Kasumi-1 (cell line): ENCODE data around the gene NDUFB1.

Experiments used
- DNase-seq, 2 experiments: peaks; one replicate each; lab custom pipeline; 2025; lab: John Stamatoyannopoulos, UW

Gene NDUFB1

DNA sequence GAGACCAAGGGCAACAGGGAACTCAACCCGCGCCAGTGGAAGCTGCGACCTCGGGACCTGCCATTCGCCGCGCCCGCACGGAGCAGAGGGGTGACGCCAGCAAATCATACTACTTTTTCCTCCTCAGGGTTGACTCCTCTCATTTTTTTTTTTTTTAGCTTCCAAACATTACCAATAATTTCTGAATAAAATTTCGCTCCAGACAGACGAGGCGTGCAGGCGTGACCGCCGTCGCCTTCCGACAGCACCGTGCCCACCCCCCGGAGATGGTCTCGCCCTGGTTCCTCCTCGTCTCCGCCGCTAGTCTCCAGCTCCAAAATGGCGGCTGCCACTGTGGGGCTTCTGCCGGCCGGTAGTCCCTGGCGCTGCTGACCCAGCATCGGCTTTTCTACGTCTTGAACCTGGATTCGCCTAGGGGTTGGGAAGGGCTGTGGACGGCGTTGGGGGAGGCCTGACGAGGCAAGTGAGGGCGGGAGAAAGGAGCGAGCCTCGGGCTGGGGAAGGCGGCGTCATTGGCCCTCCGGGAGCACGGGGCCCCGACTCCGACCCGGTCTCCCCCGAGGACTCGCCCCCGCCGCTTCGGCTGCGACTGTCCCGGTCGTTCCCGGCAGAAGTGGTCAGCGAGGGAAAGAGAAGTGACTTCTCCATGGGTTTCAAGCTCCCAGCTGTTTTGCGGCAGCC is at the start of gene NDUFB1, which contains the start of gene CPSF2:
NDUFB1 (minus strand) TSS at position 37 of the 681 bp plus-strand sequence. CDS start 4,069 bp downstream, outside the sequence.
CPSF2 (plus strand) TSS at position 300 of the 681 bp plus-strand sequence. CDS start 9,016 bp downstream, outside the sequence.
- peak; percentile 83 to 86 for DNase-seq

DNA sequence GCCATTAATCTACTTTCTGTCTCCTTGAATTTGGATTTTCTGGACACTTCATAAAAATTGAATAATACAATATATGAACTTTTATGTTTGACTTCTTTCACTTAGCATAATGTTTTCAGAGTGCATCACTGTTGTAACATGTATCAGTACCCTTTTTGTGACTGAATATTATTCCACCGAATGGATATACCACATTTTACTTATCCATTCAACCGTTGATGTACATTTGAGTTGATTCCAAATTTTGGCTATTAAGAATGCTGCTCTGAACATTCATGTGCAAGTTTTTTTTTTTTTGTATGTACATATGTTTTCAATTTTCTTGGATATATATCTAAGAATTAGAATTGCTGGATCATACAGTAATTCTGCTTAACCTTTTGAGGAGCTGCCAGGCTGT is 43.5 kb upstream of the NDUFB1 start:
- DNase-seq, result no peak

DNA sequence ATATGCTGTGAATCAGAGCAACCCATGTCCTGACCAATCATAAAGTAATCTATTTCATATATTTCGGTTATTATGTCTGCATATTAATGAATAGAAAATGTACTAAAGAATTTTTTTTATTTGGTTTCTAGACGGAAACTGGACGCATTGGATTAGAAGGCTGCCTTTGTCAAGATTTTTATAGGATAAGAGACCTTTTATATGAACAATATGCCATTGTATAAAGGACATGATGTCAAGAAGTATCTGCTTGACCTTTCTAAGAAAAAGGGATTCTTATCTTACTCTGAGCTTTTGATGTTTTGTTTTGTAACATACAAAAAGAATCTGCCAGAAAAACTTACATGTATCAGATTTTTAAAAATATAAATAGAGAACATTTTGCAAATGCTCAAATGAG is 40.0 kb upstream of the NDUFB1 start:
- DNase-seq, result no peak

DNA sequence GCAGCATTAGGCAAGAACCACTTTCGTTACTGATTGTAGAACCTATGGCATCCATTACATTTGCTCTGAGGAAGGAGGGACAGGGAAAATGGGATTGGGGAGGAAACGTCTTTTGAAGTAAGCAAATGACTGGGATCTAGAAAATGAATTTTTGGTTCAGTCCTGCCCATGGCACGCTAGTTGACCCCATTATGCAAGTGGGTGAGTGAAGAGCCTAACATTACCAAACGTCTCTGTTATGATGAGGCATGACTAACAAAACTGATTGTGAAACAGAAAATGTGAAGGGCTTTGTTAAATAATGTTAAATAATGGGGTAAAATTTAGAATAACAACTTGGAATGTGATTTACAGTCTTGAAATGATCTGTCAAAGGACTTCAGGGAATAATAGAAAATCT is 39.1 kb upstream of the NDUFB1 start:
- DNase-seq, result no peak

DNA sequence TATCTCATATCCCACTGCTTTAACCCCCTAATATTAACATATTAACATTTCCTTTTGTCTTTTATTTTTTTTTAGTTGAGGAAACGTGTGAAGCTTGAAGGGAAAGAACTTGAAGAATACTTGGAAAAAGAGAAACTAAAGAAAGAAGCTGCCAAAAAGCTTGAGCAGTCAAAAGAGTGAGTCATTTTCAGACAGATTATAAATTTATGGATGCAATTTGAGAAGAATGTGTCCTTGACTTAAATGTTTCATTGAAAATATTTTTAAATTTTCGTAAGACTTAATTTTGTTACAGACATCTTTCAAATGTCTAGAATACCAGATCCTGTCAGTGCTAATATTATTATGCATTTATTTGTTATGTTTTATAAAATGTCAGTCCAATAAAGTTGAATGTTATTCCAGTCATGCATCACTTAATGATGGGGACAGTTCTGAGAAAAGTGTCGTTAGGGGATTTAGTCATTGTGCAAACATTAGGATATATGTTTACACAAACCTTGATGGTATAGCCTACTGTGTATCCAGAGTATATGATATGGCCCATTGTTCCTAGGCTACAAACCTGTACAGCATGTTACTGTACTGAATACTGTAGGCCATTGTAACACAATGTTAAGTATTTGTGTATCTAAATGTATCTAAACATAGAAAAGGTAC is 32.9 kb upstream of the NDUFB1 start:
- DNase-seq, result no peak

DNA sequence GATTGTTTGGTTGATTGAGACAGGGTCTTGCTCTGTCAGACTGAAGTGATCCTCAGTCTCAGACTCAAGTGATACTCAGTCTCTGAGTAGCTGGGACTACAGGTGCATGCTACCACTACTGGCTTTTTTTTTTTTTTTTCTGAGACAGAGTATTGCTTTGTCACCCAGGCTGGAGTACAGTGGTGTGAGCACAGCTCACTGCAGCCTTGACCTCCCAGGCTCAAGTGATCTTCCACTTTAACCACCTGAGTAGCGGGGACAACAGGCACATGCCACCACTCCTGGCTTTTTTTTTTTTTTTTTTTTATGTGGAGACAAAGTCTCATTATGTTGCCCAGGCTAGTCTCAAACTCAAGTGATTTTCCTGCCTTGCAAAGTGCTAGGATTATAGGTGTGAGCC is 32.1 kb upstream of the NDUFB1 start:
- no peak for DNase-seq

DNA sequence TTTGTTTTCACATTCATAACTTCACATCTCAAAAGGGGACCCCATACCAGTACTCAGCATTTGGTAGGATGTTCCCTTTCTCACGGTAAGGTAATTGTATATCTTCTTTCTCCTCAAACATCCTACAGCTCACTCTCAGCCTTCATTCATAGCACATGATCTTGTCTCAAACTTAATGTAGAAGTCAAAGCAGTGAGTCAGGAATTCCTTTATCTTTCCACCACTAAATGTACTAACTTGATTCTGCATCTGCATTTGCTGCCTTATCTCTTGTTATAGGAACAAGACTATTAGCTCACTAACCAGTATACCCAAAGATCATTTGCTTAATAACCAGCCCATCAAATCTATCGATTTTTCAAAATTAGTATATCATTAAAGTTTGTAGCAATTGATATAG is 23.2 kb upstream of the NDUFB1 start:
- DNase-seq, result no peak

DNA sequence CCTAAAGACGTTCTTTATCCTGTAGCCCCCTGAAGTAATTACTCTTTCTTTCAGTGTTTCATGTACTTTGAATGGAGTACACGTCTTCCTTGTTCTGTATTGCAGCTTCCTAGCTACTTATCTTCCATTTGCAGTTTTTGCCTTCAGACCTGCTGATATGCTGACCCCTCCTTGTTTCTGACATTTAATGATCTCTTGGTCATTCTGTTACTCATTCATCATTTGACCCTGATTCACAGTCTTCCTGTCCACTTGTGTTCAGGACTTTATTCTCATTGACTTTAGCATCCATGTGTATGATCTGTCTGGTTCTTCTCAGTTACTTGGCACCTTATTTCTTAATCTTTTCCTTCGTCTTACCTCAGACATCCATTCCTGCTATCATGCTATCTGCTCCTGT is 22.5 kb upstream of the NDUFB1 start:
- no peak for DNase-seq

DNA sequence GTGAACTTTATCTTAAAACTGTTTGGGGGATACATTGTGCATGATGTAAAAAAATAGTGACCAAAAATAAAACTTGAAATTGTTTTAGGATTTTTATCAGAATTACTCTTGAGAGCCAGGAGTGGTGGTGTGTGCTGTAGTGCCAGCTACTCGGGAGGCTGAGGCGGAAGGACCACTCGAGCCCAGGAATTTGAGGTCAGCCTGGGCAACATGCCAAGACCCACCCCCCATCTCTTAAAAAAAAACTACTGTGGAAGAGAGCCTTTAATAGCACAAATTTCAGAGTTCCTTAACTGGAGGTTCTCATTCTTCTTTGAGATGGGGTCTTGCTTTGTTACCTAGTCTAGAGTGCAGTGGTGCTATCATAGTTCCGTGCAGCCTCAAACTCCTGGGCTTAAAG is 21.8 kb upstream of the NDUFB1 start:
- DNase-seq, result no peak

DNA sequence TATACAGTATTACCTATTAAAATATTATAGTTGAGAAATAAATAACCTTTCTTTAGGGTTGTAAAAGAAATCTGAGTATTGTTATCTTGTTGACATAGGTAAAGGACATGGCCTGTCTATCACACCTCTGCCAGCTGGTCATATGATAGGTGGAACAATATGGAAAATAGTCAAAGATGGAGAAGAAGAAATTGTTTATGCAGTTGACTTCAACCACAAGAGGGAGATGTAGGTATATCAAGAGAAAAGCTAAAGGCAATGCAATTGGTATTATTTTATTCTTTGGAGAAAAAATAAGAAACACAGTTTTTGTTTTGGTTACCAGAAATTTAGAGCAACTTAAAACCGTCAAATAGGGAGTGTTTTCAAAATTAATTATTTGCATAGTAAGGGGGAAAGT is 13.8 kb upstream of the NDUFB1 start:
- peak; percentile 40 to 72 for DNase-seq

DNA sequence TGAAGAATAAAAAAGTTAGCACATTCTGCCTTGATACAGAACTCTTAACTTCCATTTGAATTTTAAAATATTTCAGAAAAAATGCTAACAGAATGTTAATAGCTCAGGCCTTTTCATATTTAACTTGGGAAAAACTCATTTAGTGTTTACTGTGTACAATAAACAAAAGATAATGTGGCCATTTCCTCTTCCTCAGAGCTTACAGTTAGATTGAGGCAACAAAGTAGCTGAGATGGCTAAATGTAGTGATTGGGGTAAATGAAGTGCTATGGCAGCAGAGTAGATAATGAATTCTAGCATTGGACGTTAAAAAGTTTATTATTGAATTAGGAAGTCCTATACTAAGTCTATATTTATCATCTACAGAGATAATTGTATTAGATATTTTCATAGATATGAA is 12.9 kb upstream of the NDUFB1 start:
- DNase-seq, result no peak

DNA sequence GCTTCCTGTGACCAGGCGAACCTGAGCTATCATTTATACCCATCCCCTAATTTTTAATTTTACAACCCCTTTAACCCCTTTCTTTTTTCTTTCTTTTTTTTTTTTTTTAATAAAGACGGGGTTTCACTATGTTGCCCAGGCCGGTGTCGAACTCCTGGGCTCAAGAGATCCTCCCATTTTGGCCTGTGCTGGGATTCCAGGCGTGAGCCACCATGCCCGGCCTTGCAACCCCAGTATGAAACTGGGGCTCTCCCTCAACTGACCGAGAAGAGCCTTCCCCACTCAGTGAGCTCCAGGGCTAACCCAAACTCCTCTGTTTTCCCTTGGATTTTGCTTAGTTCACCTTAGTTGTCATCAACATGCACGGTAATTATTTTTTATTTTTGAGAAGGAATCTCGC is 1.3 kb upstream of the NDUFB1 start:
- DNase-seq, result no peak

DNA sequence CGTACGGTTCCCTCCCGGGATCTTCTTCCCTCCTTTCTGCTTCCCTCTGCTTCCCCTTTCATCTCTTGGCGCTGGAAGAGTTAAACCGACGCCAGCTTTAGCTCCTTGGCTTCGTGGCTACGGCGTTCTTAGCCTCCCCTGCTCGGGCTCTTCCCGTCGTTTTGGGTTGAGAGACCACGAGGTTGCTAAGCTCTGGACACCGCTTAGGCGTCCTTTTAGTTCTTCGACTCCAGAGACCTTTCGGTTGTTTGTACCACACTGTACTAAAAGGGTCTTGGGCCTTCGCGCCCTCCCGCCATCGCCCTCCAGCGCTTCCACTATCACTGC is 808 bp upstream of the NDUFB1 start:
- DNase-seq, result peak; percentile 61 to 65

DNA sequence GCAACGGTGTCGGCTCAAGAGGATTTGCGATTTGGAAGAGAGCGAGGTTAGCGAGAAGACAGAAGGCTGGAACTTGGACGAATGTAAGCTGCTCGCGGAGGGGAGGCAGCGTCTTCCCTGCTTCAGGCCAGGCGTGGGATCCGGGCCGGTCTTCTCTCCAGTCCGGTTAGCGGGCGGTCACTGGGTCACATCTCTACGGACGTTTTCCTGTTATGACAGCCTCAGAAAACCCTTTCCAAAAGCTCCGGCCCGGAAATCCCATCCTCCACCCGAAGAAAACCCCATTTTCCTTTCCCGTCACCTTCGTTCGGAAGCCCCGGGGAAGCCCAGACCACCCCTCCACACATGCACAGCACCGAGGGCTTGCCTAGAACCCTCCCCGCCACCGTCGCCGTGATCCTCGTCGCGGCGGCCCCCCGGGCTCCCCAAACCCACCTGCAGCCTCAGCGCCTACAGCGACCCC is 268 bp downstream of the NDUFB1 start:
- no peak for DNase-seq

DNA sequence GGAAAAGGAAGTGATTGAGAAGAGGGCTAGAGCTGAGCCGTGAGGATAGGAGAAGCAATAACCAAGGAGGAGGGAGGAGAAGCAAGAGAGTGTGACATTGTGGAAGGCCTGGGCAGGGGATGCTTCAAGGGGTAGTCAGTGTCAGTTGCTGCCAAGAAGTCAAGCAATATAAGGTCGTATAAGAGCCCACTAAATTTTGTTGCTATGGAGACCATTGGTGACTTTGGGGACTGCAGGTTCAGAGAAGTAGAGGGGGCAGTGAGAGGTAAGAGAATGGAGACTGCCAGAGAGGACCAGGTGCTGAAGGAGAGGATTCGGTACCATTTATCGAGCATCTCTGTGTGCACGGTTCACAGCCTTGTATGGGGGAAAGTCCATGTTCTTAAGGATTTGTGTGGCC is 12.0 kb downstream of the NDUFB1 start:
- DNase-seq, result no peak

DNA sequence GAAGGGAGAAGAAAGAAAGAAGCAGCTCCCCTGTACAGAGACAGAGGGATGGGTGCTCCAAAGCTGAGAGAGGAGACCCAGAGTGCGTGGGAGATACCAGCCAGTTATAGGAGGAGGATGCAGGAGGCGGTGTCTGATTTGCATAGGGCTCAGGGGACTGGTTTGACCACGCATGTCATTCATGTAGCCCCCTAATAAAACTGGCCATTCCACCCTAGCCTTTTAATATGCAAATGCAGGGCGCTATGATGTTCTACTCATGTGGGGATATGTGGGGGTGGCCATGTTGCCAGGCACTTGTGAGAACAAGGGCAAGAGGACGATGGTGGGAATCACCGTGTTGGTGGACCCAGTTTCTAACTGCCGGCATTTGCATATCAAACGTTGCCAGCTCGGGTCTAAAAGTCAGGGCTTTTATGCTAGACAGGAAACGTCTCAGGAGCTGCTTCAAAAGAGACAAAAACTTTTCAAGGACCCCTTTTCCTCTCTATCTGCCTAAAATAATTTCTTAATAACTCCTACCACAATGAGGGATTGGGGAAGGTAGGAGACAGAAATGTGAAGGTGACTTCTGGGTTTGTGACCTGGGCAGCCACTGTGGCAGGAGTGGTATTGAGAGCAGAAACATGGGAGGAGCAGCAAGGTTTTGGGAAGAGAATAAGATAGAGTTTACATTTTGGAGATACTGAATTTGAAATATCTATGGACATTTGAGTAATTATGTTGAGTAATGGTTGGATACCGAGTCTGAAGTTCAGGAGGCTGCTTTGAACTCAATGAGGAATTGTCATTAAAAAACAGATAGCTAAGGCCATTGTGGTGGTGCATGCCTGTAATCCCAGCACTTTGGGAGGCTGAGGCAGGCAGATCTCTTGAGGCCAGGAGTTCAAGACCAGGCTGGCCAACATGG is 12.9 kb downstream of the NDUFB1 start:
- no peak for DNase-seq

DNA sequence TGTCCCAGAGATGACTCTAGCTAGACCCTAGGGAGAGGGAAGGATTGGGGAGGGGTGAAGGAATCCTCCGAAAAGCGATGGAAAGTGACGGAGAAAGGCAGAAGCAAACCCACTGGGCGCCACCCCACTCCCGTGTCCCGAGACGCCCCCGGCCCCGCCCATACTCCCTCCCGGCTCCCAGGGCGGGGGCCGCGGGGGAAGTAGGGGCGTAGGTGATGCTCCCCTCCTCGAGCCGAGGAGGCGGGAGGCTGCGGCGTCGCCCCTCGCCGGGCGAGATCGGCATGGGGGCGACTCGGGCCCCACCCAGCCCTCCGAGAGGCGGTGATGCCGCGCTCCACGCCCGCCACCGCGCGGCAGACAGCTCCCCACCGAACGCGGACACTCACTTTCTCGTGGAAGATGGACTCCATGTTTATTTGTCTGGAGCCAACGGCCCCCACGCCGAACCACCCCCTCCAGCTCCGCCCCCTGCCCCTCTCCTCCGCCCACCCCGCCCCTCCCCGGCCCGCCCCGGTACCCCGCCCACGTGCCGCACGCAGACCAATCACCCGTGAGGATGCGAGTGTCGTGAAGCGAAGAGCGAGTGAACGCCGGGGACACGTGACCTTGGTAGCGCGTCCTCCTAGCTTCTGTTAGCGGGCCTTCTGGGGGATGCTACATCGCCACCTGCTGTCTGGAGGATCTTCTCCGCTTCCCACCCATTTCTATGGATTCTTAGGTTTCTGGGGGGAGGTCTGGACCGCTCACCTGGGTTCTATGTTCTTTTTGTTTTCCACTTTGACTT is 15.2 kb downstream of the NDUFB1 start, which contains the start of gene ATXN3:
ATXN3 (minus strand) TSS at position 440 of the 784 bp plus-strand sequence; CDS start at position 410, 30 bp downstream.
- DNase-seq, result peak; percentile 98 to 99

DNA sequence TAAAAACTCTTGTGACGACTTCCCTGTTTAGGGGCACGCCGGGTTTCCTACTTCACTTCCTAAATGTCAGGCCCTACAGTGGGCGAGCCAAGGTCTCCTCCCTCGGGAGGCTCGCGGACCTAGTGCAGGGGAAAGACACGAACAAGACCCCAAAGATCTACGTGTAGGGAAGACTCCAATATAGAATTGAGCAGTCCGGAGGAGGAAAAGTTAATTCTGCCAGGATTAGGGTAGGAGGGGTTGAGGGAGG is 15.7 kb downstream of the NDUFB1 start:
- peak; percentile 78 to 82 for DNase-seq

DNA sequence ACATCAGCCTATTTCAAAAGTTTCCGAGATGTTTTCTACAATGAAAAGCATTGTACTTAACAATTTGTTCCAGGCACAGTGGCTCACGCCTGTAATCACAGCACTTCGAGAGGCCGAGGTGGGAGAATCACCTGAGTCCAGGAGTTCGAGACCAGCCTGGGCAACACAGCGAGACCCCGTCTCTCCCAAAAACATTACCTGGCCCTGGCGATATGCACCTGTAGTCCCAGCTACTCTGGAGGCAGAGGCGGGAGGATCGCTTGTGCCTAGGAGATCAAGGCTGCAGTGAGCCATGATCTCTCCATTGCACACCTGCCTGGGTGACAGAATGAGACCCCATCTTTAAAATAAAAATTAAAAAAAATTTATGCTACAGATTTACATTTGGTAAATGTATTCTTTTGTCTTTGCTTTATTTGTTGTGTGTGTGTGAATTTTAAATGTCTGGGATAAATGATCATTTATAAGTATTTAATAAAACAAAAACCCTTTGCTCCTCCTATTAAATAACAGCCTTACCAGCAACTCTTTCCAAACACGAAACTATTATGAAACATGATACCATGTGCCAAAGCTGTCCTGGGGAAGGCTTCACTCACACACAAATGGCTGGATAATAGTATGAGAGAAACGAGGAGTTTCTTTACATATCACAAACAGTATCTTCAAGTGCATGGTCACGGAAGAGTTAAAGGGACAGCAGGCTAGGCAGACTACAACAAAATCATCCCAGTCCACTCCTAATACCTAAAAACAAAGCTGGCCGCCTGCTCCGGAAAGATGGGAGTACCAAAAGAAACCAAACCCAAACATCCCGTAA is 16.2 kb downstream of the NDUFB1 start:
- no peak for DNase-seq

DNA sequence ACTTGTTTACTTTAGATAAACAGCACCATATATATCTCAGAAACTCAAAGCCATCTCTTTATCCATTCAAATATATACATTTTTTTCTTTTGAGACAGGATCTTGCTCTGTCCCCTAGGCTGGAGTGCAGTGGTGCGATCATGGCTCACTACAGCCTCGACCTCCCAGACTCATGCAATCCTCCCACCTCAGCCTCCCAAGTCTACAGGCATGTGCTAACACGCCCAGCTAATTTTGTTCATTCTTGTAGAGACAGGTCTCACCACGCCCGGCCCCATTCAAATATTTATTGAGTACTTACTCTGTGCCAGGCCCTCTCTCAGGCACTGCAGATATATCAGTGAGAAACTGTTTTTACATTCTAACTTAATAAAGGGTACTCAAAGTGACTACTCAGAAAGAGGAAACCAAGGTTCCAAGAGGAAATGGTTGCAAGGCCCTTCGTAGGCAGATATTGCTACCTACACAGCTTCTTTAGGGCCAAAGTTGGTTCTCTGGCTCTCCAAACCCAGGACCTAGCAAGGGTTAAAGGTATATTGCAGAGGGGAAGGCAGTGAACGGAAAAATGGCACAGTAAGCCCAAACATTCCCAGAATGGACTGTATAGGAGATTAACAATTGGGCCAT is 18.0 kb downstream of the NDUFB1 start:
- no peak for DNase-seq

DNA sequence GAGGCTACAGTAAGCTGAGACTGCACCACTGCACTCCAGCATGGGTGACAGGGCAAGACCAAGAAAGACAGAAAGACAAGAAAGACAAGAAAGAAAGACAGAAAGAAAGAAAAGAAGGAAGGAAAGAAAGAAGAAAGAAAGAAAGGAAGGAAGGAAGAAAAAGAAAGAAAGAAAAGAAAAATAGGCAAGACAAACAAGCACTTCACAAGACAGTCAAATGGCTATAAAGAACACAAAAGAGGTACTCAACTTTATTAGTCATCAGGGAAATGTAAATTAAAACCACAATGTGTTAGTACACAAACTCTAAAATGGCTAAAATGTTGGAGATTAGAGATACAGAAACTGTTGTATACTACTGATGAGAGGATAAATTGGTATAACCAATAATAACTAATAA is 21.7 kb downstream of the NDUFB1 start:
- DNase-seq, result no peak
